Lower leg skin (tissue), 4 donors: ENCODE data around the gene ZSCAN10. TPM values are rescaled to one million over a fixed set of nuclear protein-coding genes. Genes with fewer than 3 reads are reported as not detected.
"Not testable (repeated sequence)": the region's sequence is repeated elsewhere in the genome, so short reads cannot be mapped to it uniquely, and the experiment has no call there.

Experiments
- DNase-seq, 2 donors: peaks; one replicate each; pipeline ENCODE4 v3.0.0-alpha.2; 2019; ENCODE audit warnings: low spot score in 2 of 2
- H3K4me3 ChIP-seq: fragments of 200-600 bp; sonication (generic); 2 replicates; pipeline ENCODE4 v1.5.1; 2017; ENCODE audit warnings: mild to moderate bottlenecking, low read depth; ENCODE audit not compliant: poor library complexity, severe bottlenecking
- CTCF ChIP-seq, 3 donors: fragments of 450-650 bp; IDR thresholded peaks; one replicate each; pipeline ENCODE4 v1.5.1; 2016; ENCODE audit warnings: antibody characterized with exemption in 3 of 3, mild to moderate bottlenecking in 3 of 3, moderate library complexity in 2 of 3
- POLR2A ChIP-seq, 2 donors: fragments of 450-650 bp; IDR thresholded peaks; one replicate each; pipeline ENCODE4 v1.6.1; 2016 to 2017; ENCODE audit warnings: antibody characterized with exemption in 2 of 2, mild to moderate bottlenecking in 1 of 2, moderate library complexity in 1 of 2
- WGBS, 2 donors: methylation state at CpG; one replicate each; pipeline ENCODE4 v1.1.5; 2018; 5-methylcytosine and 5-hydroxymethylcytosine counted together
- intact Hi-C: fragments of 100-400 bp; cut with DNase I; formaldehyde crosslinking; loops from one replicate; pipeline ENCODE4 v1.15.0; 2023; ENCODE audit warnings: low total_unique reads
- total RNA-seq, 4 donors: library from RNA; depleted of rRNA; stranded (reverse); fragments of >200 nt; gene quantifications; one replicate each; pipeline ENCODE4 v1.1.0, GENCODE V29; 2016

ZSCAN10 gene
- total RNA-seq, 4 donors from 2014 or later, result not detected

GRCh38 chr16:3074860-3075522 is 24.1 kb downstream of the ZSCAN10 start:
- whole genome bisulfite sequencing, 2 donors, result 62 to 68% methylated on average over 9 of the region's 9 CpGs
- DNase-seq, result no peak
- no peak overlapping the region for H3K4me3 ChIP-seq
- intact Hi-C loops, result no loop called here
- TF ChIP-seq CTCF (IDR thresholded peaks at IDR 0.05) (no peak), POLR2A (IDR thresholded peaks at IDR 0.05) (no peak)

- 90 to 93% methylated on average over 7 of the region's 7 CpGs for WGBS, 2 donors
- intact Hi-C loops, result no loop called here
- no peak for DNase-seq
- no peak overlapping the region for H3K4me3 ChIP-seq
- TF ChIP-seq CTCF (IDR thresholded peaks at IDR 0.05) (no peak), POLR2A (IDR thresholded peaks at IDR 0.05) (no peak)
Measured at GRCh38 chr16:3073448-3073847, 25.6 kb downstream of the ZSCAN10 start.

- DNase-seq, H3K4me3 ChIP-seq, intact Hi-C loops: not testable (repeated sequence)
- 70 to 72% methylated on average over 6 to 15 of the region's 18 CpGs for WGBS, 2 donors
Measured at GRCh38 chr16:3072576-3073263, 26.4 kb downstream of the ZSCAN10 start.

GRCh38 chr16:3072148-3072547 is 26.9 kb downstream of the ZSCAN10 start:
- H3K4me3 ChIP-seq, DNase-seq, intact Hi-C loops: not testable (repeated sequence)
- 43 to 44% methylated on average over 4 of the region's 4 CpGs for WGBS, 2 donors

- WGBS, 2 donors, result 85 to 89% methylated on average over 7 of the region's 7 CpGs
- TF ChIP-seq CTCF (IDR thresholded peaks at IDR 0.05), result no peak
- TF ChIP-seq POLR2A (IDR thresholded peaks at IDR 0.05), result no peak
- no peak overlapping the region for H3K4me3 ChIP-seq
- intact Hi-C loops, result no loop called here
- no peak for DNase-seq
Measured at GRCh38 chr16:3071655-3072054, 27.4 kb downstream of the ZSCAN10 start.

GRCh38 chr16:3070608-3071111 is 28.4 kb downstream of the ZSCAN10 start:
- TF ChIP-seq POLR2A (IDR thresholded peaks at IDR 0.05) (no peak), CTCF (IDR thresholded peaks at IDR 0.05) (no peak)
- no peak for DNase-seq
- WGBS, 2 donors, result 85 to 89% methylated on average over 9 of the region's 9 CpGs
- intact Hi-C loops, result no loop called here
- H3K4me3 ChIP-seq, result no peak overlapping the region

GRCh38 chr16:3069146-3069545 is 29.9 kb downstream of the ZSCAN10 start:
- intact Hi-C loops, H3K4me3 ChIP-seq, DNase-seq: not testable (repeated sequence)
- 89 to 90% methylated on average over 10 of the region's 11 CpGs for WGBS, 2 donors
